Globus pallidus (tissue), 1 donor: ENCODE measurements around the gene COL23A1.
"Not testable (repeated sequence)": the region's sequence is repeated elsewhere in the genome, so short reads cannot be mapped to it uniquely, and the experiment has no call there.

ENCODE experiments used
- DNase-seq: peaks from one replicate; pipeline ENCODE4 v3.0.0-alpha.2; 2015; ENCODE audit warnings: low spot score

The COL23A1 gene

DNA sequence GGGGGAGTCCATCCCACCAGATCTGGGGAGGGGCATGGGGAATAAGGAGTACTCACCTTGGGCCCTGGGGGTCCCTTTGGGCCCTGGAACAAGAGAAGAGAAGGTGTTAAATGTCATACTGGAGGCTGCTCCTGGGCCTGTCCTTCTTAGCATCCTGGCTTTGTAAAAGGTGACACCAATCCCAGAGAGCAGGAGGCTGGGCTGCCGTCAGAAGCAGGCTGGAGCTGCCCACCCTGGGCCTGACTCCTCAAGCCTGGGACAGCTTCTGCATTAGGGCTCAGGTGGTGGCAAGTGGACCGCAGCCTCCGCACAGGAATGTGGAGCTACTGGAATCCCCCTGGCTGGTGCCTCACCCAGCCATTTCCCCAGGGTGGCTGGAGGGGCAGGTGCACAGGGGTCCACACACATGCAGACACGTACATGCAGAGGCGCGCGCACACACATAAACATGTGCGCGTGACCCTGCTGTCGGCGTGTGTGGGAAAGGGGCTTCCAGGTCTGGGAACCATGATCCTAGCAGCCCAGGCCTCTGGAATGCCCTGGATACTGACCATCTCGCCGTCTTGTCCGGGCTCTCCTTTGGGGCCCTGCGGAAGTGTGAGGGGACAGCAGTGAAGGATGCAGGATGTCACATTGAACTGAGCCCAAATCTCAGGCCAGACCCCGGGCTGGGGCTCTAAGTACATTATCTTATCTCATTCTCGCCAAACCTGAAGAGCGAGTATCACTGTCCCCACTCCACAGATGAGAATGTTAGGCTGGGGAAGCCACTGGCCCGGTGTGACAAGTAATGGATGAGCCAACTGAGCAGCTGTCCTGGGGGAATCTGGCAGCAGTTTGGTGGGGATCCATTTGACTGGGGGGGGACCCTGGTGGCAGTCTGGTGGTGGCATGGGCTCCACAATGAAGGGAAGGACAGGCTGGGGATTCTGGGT, 328.3 kb downstream of the COL23A1 start:
- no peak for DNase-seq

DNA sequence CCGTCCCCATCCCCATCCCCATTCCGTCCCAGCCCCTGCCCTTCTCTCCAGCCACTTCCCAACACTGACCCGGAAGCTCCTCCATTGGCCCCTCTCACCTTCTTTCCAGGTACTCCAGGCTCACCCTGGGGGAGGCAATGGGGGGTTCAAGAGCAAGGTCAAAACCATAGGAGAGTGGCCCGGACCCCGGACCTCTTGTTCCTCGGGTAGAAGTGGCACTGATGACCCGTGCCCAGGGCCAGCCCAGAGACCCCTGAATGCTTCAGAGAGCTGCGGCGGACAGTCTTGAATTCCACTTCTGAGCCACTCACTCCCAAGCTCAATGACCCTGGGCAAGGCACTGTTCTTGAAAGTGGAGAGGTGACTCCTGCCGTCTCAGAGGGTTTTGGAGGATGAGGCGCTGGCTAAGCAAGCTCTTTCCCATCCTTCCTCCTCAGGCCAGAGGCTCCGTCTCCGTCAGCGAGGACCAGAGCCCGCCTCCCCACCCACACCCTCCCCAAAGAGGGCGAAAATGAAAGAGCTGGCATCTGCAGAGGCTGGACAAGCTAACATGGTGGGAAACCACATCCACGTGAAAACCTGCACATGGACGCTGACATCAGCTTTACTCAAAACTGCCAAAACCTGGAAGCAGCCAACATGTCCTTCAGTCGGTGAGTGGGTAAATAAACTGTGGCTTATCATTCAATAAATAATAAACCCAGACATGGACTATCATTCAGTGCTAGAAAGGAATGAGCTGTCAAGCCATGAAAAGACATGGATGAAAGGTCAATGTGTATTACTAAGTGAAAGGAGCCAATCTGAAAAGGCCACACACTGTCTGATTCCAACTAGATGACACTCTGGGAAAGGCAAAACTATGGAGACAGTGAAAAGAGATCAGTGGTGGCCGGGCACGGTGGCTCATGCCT, 330.3 kb downstream of the COL23A1 start:
- DNase-seq, result no peak

DNA sequence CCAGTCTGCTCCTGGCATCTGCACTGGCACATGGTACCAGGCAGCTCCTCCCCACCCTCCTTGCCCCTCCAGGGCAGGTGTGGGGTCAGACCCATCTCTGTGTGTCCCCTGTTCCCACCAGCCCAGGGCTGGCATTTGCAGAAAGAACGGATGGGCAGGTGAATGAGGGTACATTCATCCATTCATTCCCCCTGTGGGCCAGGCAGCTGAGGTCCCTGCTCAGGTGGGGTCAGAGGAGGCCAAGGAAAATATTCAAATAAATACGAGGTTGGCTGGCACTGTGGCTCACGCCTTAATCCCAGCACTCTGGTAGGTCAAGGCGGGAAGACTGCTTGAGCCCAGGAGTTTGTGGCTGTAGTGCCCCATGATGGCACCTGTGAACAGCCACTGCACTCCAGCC, 332.5 kb downstream of the COL23A1 start:
- DNase-seq, result no peak

DNA sequence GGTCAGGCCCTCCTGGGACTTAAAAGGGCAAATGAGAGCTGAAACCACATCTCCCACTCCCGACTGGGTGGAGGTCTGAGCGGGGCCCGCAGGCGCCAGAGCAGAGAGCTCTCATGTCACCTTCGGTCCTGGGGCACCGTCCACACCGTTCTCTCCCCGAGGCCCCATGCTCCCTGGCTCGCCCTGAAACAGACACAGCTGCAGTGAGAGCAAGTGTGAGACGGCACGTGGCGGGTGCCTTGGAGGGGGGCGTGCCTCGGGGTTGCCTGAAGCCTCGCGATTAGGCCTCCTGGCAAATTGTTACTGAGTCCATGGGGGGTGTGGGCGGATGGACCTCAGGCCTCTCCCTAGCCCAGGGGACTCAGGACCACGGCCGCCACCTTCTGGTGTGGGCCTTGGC, 333.4 kb downstream of the COL23A1 start:
- no peak for DNase-seq

DNA sequence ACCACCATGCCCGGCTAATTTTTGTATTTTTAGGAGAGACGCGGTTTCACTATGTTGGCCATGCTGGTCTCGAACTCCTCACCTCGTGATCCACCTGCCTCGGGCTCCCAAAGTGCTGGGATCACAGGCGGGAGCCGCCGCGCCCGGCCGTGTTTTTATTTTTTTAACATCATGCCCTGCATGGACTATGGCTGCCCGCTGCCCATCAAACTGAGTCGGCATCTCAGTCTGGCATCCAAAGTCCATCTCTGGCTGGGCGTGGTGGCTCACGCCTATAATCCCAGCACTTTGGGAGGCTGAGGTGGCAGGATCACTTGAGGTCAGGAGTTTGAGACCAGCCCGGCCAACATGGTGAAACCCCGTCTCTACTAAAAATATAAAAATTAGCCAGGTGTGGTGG, 336.6 kb downstream of the COL23A1 start:
- not testable (repeated sequence) for DNase-seq

DNA sequence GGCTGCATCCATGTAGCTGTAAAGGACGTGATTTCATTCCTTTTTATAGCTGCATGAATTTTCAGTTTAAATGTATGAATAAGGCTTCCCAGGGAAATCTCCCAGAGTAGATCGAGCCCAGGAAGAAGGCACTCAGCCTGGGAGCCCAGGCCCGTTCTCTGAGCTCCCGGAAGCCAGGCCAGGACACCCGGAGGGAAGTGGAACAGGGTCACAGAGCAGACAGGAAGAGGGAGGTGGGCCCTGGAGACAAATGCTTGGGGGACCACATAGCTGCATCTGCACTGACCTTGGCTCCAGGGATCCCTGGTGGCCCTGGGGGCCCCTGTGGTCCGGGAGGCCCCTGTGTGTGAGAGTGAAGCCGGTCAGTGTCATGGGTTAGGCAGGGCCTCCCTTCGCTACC, 337.9 kb downstream of the COL23A1 start:
- no peak for DNase-seq

DNA sequence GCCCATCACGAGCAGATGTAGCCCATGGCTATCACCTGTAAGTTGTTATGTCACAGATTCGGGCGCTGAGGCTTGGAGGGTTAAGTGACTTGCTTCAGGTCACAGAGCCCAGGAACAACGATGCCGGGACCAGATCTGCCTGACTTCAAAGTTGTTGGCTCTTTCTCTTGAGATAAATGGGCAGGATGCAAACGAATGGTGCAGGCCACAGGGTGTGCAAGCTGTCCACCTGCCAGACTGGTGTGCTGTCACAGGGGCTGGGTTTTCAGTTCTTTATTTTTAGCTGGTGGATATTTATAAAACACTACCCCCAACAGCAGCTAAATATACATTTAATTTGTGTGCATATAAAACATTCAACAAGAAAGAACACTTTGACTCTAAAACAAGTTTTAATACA, 339.9 kb downstream of the COL23A1 start:
- no peak for DNase-seq

DNA sequence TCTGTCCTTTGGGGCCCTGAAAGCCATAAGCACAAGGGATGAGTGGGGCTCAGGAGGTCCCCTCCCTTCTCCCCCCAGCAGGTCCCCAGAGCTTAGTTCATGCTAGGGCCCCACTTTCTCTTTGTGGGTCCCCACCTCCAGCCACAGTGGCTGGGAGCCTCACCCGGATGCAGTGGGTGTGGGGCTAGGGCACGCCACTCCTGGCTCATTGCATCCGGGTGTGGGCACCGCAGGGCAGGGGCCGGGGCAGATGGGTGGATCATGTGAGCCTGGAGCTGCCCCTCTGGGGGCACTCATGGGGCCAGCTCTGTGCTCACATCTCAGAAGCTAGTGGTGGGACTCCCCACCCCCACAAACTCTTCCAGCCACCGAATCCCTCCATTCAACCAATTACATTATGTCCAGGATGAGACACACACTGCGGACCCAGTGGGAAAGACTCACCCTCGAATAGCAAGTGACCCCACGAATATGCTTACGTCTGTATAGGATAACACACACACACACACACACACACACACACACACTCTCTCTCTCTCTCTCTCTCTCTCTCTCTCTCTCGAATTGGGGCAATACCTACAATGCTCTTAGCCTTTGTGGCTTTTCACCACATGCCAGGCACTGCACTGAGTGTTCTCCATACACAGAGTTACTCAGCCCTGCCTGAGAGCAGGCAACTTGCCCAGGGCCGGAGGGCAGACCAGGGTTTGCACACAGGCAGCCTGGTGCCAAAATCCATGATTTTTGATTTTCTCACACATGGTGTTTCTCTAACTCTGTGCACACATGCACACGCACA, 340.8 kb downstream of the COL23A1 start:
- DNase-seq, result no peak

DNA sequence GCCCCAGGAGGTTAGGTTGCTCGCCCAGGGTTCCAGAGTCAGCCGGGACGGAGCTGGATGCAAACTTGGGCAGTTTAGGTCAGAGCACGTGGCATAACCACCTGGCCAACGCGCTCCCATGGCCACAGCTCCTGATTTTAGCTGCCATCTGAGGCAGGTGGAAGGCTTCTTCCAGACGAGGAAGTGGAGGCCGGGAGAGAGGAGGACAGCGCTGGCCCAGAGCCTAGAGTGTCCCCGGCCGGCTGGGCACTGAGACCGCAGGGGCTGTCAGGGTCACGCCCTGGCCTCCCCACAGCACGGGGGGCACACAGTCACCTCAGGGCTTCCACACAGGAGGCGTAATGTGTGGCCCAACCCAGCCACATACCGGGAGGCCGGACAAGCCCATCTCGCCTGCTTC, 341.4 kb downstream of the COL23A1 start:
- no peak for DNase-seq

DNA sequence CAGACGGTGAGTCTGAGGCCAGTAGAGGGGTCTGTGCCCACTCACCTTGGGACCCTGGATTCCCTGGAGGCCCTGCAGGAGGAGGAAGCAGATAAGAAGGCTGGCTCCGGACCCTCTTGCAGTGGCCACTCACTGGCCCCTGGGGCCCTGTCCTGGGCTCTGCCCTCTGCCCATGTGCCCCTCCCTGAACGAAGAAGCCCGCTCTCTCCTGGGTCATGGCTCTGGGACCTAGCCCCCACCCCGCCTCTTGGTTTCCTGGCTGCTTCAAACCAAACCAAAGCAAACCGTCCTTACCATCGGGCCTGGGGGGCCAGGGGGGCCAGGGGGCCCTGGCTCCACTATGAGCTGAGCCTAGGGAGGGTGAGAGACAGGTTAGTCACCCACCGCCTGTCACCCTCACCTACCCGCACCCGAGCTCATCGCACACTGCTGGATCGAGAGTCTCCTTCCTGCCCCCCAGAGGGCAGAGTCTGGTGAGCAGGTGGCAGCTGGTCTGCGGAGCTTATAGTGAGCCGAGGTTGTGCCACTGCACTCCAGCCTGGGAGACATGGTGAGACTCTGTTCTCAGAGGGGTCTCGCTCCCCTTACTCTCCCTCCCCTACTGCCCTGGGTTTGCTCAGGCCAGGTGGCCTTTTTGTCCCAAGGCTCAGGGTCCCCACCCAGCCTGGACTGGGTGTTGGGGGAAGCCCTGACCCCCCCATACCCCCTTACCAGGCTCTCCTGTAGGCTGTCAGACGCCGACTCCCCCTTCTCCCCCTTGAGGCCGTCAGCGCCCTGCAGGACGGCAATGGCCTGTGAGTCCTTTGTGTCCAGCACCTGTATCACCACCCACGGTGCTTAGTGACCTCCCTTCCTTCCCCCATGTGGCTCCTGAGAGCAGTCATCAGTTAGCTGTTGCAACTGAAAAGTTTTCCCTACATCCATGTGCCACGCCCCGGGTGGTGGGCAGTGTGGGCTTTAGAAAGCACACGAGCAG, 342.4 kb downstream of the COL23A1 start:
- no peak for DNase-seq

DNA sequence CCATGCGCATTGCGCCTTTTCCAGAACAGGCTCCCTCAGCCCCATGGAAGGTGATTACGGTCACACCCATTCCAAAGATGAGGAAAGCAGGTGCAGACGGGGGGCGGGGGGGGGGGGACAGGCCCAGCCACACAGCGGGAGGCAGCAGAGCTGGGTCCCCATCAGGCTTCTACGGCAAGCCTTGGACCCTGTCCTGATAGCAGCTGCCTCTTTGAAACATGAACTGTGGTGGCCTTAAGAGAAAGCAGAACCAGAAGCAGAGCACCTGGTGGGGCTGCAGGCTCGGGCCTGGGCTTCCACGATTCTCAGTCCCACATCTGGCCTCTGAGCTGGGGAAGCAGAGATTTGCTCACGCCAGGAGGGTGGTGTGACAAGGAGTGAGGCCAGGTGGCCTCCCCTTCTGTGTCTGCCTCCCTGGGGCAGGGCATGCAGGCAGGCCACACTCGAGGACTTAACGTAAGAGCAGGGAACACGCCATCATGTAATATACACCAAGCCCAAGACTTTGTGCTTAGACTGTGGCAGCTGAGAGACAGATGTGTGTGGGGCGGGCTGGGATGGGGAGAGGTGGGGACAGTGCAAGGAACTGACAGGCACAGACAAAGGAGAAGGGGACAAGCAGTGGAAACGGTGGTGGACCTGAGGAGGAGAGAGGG, 343.4 kb downstream of the COL23A1 start:
- no peak for DNase-seq

DNA sequence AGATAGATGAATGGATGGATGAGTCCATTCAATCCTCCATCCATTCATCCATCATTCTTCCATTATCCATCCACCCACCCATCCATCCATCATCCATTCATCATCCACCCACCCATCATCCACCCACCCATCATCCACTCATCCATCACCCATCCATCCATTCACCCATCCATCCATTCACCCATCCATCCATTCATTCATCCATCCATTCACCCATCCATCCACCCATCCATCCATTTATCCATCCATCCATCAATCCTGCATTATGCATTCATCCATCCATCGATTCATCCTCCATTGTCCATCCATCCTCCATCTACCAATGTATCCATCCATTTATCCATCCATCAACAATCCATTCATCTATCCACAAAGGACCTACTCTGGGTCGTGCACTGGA, 344.8 kb downstream of the COL23A1 start:
- DNase-seq, result no peak

DNA sequence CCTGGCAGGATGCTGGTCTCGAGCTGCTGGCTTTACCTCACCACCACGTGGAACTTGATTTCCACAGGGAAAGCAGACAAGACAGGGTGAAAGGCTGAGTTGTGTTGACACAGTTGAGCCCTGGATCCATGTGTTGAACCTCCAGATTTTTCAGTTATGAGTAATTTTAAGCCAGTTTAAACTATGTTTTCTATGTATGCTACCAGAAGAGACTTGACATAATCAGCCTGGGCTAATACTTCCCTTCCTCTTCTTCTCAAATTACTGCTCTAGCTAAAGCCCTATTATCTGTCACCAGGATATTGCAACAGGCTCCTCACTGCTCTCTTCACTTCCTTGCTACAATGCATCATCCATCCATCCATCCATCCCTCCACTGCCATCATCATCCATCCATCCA, 345.6 kb downstream of the COL23A1 start:
- no peak for DNase-seq

DNA sequence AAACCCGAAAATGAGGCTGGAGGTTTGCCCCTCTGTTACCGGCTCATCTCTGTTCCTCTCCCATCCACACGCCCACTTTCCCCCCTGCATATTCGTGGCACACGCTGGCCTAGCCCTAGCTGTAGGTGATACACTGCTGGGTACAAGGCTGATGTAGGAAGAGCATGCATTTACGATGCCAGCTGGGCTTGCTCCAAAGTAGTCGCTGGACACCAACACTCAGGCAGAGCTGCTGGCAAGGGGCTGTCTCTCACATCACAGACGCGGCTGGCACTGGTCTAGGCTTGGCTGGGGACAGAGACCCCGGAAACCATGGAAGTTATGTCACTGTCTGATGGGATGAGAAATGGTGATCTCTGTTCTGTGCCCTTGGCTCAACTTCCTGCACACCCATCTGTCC, 347.8 kb downstream of the COL23A1 start:
- no peak for DNase-seq

DNA sequence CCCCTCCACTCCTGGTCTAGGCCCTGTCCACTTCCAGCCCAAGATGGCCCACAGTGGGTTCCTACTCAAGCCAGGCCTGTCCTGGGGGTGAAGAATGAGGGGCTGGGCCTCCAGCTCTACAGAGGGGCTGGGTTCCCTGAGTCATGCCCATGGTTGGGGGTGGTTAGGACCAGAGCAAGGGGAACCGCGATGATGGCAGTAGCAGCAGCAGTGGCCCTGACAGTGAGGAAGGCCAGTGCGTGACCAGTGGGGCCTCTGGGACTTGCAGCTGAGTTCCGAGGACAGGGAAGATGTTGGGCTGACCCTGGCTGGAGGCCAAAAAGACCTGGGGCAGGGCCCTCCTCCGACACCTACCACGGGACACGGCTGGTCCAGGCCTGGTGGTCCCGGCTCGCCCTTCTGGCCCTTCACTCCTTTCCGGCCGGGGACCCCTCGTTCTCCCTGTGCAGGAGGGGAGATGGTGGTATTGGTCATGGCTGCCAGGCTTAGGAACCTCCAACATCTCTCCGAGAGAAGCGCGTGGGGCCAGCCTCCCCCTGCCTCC, 348.4 kb downstream of the COL23A1 start:
- no peak for DNase-seq

DNA sequence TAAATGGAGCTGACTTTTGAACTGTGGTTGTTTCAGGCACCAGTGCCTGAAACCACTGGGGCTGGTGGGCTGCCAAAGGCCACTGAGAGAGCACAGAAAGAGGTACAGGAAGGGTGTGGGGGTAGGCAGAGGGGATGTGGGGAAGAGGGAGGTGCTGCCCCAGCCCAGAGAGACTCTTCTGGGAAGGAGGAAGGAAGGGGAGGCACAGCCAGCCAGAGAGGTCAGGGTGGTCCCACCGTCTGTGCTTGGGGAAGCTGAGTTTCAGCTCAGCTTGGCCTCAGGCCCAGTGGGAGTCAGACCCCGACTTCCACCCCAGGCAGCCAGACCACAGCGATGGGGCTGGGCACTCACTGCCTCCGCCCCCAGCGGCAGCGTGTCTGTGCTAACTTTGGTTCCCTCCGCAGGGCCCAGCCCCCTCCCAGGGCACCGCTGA, 348.9 kb downstream of the COL23A1 start:
- peak; percentile 35 for DNase-seq

DNA sequence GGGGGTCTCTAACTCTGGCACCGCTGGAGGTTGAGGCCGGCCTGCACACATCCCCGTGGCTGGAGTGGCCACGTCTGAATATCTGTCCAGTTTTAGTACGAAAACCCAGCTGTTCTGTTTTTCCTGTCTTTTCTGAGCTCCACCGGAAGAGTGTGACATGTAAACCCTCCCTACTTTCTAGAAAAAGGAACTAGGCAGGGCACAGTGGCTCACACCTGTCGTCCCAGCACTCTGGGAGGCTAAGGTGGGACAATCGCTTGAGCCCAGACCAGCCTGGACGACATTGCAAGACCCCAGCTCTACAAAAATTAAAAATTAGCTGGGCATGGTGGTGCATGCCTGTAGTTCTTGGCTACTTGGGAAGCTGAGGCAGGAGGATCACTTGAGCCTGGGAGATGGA, 349.4 kb downstream of the COL23A1 start:
- DNase-seq, result no peak

DNA sequence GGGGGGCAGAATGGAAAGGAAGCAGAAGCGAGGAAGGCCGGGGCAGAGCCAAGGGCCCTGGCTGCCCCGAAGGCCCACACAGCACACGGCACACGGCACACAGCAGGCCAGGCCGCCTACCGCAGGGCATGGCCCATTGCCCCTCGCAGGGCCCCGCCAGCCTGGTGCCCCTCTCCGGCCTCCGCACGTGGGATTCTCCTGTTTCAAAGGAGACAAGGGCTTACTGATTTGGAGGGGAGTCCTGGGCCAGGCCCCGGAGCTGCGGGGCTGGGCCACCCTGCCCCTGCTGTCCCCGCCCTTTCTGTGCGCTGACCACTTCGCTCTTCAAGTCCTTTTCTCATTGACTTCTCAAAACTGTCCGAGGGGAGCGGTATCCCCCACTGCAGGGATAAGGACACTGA, 349.9 kb downstream of the COL23A1 start:
- DNase-seq, result no peak

DNA sequence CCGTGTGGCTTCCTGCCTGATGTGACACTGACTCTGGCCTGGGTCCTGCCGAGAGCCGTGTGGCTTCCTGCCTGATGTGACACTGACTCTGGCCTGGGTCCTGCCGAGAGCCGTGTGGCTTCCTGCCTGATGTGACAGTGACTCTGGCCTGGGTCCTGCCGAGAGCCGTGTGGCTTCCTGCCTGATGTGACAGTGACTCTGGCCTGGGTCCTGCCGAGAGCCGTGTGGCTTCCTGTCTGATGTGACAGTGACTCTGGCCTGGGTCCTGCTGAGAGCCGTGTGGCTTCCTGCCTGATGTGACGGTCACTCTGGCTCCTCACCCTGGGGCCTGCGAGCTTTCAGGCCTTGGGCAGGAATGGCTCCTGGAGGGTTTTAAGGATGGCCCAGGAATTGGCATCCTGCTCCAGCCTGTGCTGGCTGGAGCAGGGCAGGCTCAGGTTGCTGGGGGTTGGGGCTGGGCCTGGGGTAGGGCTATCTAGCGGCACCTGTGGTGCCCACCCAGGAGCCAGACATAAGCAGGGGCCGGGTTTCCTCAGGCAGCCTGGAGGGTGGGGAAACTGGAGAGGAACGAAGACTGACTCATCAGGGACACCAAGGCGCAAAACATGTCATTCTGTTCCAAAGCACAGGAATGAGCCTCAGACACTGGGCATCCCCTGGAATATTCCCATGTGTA, 350.4 kb downstream of the COL23A1 start:
- not testable (repeated sequence) for DNase-seq
